Measurements from ENCODE around the gene CYP20A1.
"Not testable (repeated sequence)": the region's sequence is repeated elsewhere in the genome, so short reads cannot be mapped to it uniquely, and the experiment has no call there.

The CYP20A1 gene

GRCh38 chr2:203252818-203253217 lies 14.0 kb downstream of the CYP20A1 start:
- TF ChIP-seq CTCF (IDR thresholded peaks at IDR 0.05) = no peak
- TF ChIP-seq ZFX (IDR thresholded peaks at IDR 0.05; ENCODE audit: borderline replicate concordance) = no peak
- H3K27ac ChIP-seq = no peak overlapping the region

DNA sequence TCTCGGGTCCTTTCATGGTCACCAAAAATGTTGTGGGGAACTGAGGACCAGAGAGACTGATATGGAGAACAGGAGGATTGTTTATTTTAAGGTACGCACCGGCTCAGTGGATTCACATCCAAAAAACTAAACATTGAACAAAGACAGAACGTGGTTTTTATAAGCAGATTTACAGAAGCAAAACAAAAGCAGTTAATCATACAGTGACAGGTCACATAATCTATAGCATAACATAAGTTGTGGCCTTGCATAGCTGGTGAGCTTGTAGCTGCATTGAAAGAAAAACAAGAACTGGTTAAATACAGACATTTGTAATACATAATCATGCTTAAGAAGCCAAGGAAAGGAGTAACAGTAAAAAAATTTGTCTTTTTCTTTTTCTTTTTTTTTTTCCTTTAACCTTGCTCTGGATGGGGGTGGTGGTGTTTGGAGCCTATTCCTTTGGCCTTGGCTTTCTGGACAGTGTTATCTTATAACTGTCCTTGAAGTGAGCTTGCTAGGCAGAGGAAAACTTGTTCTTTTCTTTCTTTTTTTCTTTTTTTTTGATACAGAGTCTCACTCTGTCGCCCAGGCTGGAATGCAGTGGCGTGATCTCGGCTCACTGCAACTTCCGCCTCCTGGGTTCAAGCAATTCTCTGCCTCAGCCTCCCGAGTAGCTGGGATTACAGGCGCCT lies 14.7 kb downstream of the CYP20A1 start:
- H3K27ac ChIP-seq = not testable (repeated sequence)

DNA sequence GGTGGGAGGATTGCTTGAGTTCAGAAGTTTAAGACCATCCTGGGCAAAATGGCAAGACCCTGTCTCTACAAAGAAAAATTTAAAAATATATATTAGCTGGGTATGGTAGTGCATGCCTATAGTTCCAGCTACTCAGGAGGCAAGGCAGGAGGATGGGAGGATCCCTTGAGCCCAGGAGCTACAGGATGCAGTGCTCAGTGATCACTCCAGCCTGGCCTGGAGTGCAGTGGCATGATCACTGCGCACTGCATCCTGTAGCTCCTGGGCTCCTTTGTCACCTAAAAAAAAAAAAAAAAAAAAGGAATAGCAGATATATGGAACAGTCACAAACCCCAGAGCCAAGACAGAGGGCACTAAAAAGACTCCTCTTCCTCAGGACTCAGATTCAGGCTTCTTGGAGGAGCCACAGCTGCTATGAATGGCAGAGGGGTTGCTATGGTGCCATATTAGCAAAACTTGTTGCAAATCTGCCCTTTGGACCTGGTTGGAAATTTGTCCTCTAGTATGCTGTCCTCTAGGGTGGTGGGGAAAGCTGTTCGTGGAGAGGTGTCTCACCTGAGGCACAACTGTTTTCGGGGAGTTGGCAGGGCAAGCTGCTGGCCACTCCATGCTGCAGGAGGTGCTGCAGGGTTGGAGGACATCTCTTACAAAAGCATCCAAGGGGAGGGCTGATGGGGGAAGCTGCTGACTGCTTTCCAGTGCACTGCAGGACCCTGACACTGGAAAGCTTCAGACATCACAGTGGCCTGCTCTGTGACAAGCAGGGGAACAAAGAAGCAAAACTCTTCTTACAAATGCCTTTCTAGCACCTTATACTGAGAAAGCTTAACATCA lies 22.7 kb downstream of the CYP20A1 start:
- TF ChIP-seq CTCF (IDR thresholded peaks at IDR 0.05) = no peak
- TF ChIP-seq ZFX (IDR thresholded peaks at IDR 0.05; ENCODE audit: borderline replicate concordance) = no peak
- no peak overlapping the region for H3K27ac ChIP-seq

GRCh38 chr2:203279288-203279687 lies 40.5 kb downstream of the CYP20A1 start:
- H3K27ac ChIP-seq = no peak overlapping the region
- TF ChIP-seq ZFX (IDR thresholded peaks at IDR 0.05; ENCODE audit: borderline replicate concordance) (no peak), CTCF (IDR thresholded peaks at IDR 0.05) (0 out of 2 replicates have a peak, but pooled peaks have one; percentile 10)

GRCh38 chr2:203280428-203281064 lies 41.7 kb downstream of the CYP20A1 start:
- H3K27ac ChIP-seq = no peak overlapping the region

GRCh38 chr2:203282101-203282500 lies 43.3 kb downstream of the CYP20A1 start:
- TF ChIP-seq ZFX (IDR thresholded peaks at IDR 0.05; ENCODE audit: borderline replicate concordance) (no peak), CTCF (IDR thresholded peaks at IDR 0.05) (no peak)
- no peak overlapping the region for H3K27ac ChIP-seq

More at GRCh38 chr2:203280428-203281064, 41.7 kb downstream of the CYP20A1 start:
- TF ChIP-seq ZFX (IDR thresholded peaks at IDR 0.05; ENCODE audit: borderline replicate concordance) (no peak), CTCF (IDR thresholded peaks at IDR 0.05) (no peak)

DNA sequence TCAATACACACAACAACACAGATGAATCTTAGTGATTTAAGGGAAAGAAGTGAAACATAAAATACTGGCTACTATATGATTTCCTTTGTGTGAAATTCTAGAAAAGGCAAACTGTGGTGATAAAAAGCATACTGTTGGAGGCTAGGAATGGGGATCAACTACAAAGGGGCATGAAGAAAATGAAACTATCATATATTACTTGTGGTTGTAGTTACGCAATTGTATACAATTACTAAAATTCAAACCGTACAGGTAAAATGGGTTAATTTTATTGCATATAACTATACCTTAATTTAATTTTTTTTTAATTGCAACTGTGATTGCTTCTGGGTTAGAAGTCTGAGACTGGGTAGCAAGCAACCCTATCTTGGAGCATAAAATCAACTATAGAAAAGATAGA lies 47.7 kb downstream of the CYP20A1 start:
- TF ChIP-seq CTCF (IDR thresholded peaks at IDR 0.05) (no peak), ZFX (IDR thresholded peaks at IDR 0.05; ENCODE audit: borderline replicate concordance) (no peak)
- no peak overlapping the region for H3K27ac ChIP-seq

All from 22Rv1 (cell line).